Transverse colon (tissue), 4 donors: ENCODE results near the gene PDE4B. TPM values are rescaled to one million over a fixed set of nuclear protein-coding genes. Genes with fewer than 3 reads are reported as not detected.

Experiments used
- small RNA-seq, 4 donors: library from RNA; depleted of rRNA; stranded (forward); fragments of <200 nt; gene quantifications; one replicate each; pipeline ENCODE3, GENCODE V24; 2016
- total RNA-seq, 4 donors: library from RNA; depleted of rRNA; stranded (reverse); fragments of >200 nt; gene quantifications; one replicate each; pipeline ENCODE4 v1.1.0, GENCODE V29; 2016

The PDE4B gene
- total RNA-seq, 4 donors from 2014 or later = 4.5 to 14.8 (median 6.5) TPM

Small RNAs within 50 kb of the gene (small RNA-seq; reads per million reads assigned to genes)
- gene RN7SL854P = 0 reads per million in 4 donors
- 0 reads per million in 4 donors for gene RNU4-88P
